K562 (cell line): ENCODE data around the gene CRACR2B. TPM values are rescaled to one million over a fixed set of nuclear protein-coding genes. Genes with fewer than 3 reads are reported as not detected.

Source experiments
- BRF2 ChIP-seq: IDR thresholded peaks from 3 replicates; pipeline ENCODE4 v1.6.1; 2011; ENCODE audit warnings: borderline replicate concordance, mild to moderate bottlenecking; ENCODE audit not compliant: insufficient read length, insufficient read depth
- CBFA2T2 ChIP-seq: fragments of 450-650 bp; conservative IDR thresholded peaks from 2 replicates; pipeline ENCODE4 v1.6.1; 2017; ENCODE audit warnings: mild to moderate bottlenecking
- CBX1 ChIP-seq: sonication (generic); IDR thresholded peaks from 2 replicates; pipeline ENCODE4 v1.6.1; 2016; ENCODE audit warnings: antibody characterized with exemption, low read depth, mild to moderate bottlenecking
- HCFC1 ChIP-seq: IDR thresholded peaks from 2 replicates; pipeline ENCODE4 v1.6.1; 2012; ENCODE audit warnings: low read depth, low read length, improper control_type of control experiment
- MYC ChIP-seq, 2 experiments: fragments of 250-450 bp in 1 of 2; sonication (Bioruptor Pico) in 1 of 2; IDR thresholded peaks; 2 replicates each; pipeline versions ENCODE4 v1.5.1 to v1.6.1; 2012 to 2021; ENCODE audit warnings: low read depth in 2 of 2, borderline replicate concordance in 1 of 2, improper control_type of control experiment in 1 of 2, low read length in 1 of 2, mild to moderate bottlenecking in 1 of 2, moderate library complexity in 1 of 2
- NFRKB ChIP-seq: fragments of 450-650 bp; IDR thresholded peaks from 2 replicates; pipeline ENCODE4 v1.6.1; 2016; ENCODE audit warnings: low read depth
- NR4A1 ChIP-seq, 2 experiments: fragments of 250-450 bp in 1 of 2; fragments of 450-650 bp in 1 of 2; sonication (Bioruptor Pico) in 1 of 2; IDR thresholded peaks; 2 replicates each; pipeline versions ENCODE4 v1.4.0 to v1.6.1; 2016 to 2020; ENCODE audit warnings: mild to moderate bottlenecking in 2 of 2, missing compliant biosample characterization in 1 of 2, missing genetic modification characterization in 1 of 2, moderate library complexity in 1 of 2
- PREB ChIP-seq: sonication (generic); formaldehyde crosslinking; IDR thresholded peaks from 2 replicates; pipeline ENCODE4 v1.8.1; 2023; ENCODE audit warnings: mild to moderate bottlenecking, missing genetic modification reagents
- RBM14 ChIP-seq: fragments of 200-400 bp; formaldehyde crosslinking; IDR thresholded peaks from 2 replicates; pipeline ENCODE4 v1.6.1; 2018; ENCODE audit warnings: low read depth, mild to moderate bottlenecking, low read length, moderate library complexity, borderline replicate concordance; ENCODE audit not compliant: insufficient read depth
- RFX1 ChIP-seq: fragments of 450-650 bp; IDR thresholded peaks from 2 replicates; pipeline ENCODE4 v1.6.1; 2016; ENCODE audit warnings: mild to moderate bottlenecking, moderate library complexity
- STAT5B ChIP-seq: fragments of 250-450 bp; sonication (Bioruptor Pico); IDR thresholded peaks from 2 replicates; pipeline ENCODE4 v1.8.0; 2021; ENCODE audit warnings: mild to moderate bottlenecking, inconsistent platforms
- TRIM24 ChIP-seq, 2 experiments: fragments of 450-650 bp; IDR thresholded peaks; 2 replicates each; pipeline ENCODE4 v1.6.1; 2016
- TSC22D4 ChIP-seq: fragments of 450-650 bp; IDR thresholded peaks from 2 replicates; pipeline ENCODE4 v1.6.1; 2016; ENCODE audit warnings: missing genetic modification characterization, missing biosample characterization, control low read depth
- VEZF1 ChIP-seq: fragments of 200-800 bp; sonication (Bioruptor generic); IDR thresholded peaks from 2 replicates; pipeline ENCODE4 v1.6.1; 2017; ENCODE audit warnings: missing genetic modification characterization, missing compliant biosample characterization
- ZKSCAN8 ChIP-seq: fragments of 200-800 bp; sonication (Bioruptor generic); IDR thresholded peaks from 2 replicates; pipeline ENCODE4 v1.6.1; 2016; ENCODE audit warnings: missing genetic modification characterization, missing compliant biosample characterization
- polyA plus RNA-seq, 8 experiments: library from polyadenylated mRNA; depleted of rRNA in 4 of 8; stranded (reverse) in 5 of 8; unstranded in 3 of 8; fragments of >200 nt; fragmentation: Nextera tagmentation in 2 of 8; fragmentation: Illumina TruSeq in 1 of 8; extraction: Ambion mirVana in 2 of 8; extraction: Trizol in 1 of 8; gene quantifications; 2 replicates each; pipeline versions ENCODE4 v1.2.1 to v1.2.3, GENCODE V29; 2011 to 2014; ENCODE audit warnings: inconsistent platforms in 1 of 8, missing spikeins in 1 of 8
- total RNA-seq, 7 experiments: library from RNA; depleted of rRNA in 6 of 7; stranded (reverse); fragments of >200 nt in 6 of 7; fragmentation: Illumina TruSeq in 2 of 7; extraction: Trizol in 2 of 7; gene quantifications; 2 replicates each; pipeline versions ENCODE4 v1.2.1 to v1.2.3, GENCODE V29; 2011 to 2021; ENCODE audit warnings: low replicate concordance in 1 of 7
- TF ChIP-seq, protein P1 (sequence below): sonication (generic); formaldehyde crosslinking; IDR thresholded peaks from 2 replicates; pipeline ENCODE4 v1.8.0; 2022; ENCODE audit warnings: mild to moderate bottlenecking, missing genetic modification reagents
- TF ChIP-seq, protein P2 (sequence below), 2 experiments: fragments of 450-650 bp in 1 of 2; IDR thresholded peaks; 2 replicates each; pipeline ENCODE4 v1.6.1; 2011 to 2017; ENCODE audit warnings: low read depth in 2 of 2, antibody characterized with exemption in 1 of 2, borderline replicate concordance in 1 of 2, low read length in 1 of 2, mild to moderate bottlenecking in 1 of 2, mixed read lengths in 1 of 2; ENCODE audit not compliant: control insufficient read depth in 1 of 2

Gene CRACR2B
- total and polyA plus RNA-seq, 9 of the 15 experiments (the other 6 are each of a cell fraction or from before 2014, with no cell fraction given): 0.10 to 51.0 (median 6.0) TPM

DNA sequence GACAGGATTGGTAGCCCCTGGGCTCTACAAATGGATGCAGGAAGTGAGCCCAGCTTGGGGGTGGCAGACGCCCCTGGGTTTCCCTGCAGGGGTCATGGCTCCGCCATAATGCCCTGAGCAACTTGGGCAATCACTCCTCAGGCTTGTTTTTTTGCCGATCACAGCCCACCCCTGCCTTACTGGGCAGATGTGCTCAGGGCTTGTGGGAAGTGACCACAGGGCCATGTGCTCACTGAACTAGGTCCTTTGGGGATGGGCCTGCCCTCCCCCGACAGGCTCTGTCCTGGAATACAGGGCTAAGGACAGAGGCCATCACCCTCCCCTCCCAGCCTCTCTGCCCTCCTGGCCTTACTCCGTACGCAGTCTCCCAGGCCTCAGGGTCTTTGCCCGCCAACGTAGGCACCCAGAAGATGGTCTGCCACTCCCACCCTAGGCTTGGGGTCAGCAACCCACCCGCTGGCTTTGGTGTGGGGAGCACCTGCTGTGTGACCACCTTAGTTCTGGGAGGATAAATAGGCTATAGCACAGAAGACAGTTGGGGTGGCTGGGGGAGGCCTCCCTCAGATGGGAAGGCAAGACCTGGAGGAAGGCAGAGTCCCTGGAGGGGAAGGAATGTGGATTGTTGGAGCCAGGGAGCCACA lies 14.1 kb upstream of the CRACR2B start (continued):
- TF ChIP-seq VEZF1 (CRISPR knock-in tag) (no peak), HCFC1 (no peak), BRF2 (no peak), CBFA2T2 (no peak), TRIM24 (IDR thresholded peaks at IDR 0.05) (no peak), STAT5B (CRISPR knock-in tag) (no peak), NFRKB (no peak), NR4A1 (CRISPR knock-in tag; IDR thresholded peaks at IDR 0.05) (no peak), NR4A1 (tag; IDR thresholded peaks at IDR 0.05) (no peak), PREB (CRISPR knock-in tag) (peak; percentile 86; the same call in 1 of the 2 replicates), TSC22D4 (no peak), ZKSCAN8 (no peak), CBX1 (no peak), RBM14 (no peak), MYC (IDR thresholded peaks at IDR 0.05; ENCODE audit: low read depth, low read length) (peak; percentile 66; the same call in 1 of the 2 replicates), MYC (CRISPR knock-in tag; IDR thresholded peaks at IDR 0.05; ENCODE audit: borderline replicate concordance, low read depth) (no peak), RFX1 (no peak)
- TF ChIP-seq, protein P1, sequence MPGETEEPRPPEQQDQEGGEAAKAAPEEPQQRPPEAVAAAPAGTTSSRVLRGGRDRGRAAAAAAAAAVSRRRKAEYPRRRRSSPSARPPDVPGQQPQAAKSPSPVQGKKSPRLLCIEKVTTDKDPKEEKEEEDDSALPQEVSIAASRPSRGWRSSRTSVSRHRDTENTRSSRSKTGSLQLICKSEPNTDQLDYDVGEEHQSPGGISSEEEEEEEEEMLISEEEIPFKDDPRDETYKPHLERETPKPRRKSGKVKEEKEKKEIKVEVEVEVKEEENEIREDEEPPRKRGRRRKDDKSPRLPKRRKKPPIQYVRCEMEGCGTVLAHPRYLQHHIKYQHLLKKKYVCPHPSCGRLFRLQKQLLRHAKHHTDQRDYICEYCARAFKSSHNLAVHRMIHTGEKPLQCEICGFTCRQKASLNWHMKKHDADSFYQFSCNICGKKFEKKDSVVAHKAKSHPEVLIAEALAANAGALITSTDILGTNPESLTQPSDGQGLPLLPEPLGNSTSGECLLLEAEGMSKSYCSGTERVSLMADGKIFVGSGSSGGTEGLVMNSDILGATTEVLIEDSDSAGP (CRISPR knock-in tag): no peak
- TF ChIP-seq, protein P2, sequence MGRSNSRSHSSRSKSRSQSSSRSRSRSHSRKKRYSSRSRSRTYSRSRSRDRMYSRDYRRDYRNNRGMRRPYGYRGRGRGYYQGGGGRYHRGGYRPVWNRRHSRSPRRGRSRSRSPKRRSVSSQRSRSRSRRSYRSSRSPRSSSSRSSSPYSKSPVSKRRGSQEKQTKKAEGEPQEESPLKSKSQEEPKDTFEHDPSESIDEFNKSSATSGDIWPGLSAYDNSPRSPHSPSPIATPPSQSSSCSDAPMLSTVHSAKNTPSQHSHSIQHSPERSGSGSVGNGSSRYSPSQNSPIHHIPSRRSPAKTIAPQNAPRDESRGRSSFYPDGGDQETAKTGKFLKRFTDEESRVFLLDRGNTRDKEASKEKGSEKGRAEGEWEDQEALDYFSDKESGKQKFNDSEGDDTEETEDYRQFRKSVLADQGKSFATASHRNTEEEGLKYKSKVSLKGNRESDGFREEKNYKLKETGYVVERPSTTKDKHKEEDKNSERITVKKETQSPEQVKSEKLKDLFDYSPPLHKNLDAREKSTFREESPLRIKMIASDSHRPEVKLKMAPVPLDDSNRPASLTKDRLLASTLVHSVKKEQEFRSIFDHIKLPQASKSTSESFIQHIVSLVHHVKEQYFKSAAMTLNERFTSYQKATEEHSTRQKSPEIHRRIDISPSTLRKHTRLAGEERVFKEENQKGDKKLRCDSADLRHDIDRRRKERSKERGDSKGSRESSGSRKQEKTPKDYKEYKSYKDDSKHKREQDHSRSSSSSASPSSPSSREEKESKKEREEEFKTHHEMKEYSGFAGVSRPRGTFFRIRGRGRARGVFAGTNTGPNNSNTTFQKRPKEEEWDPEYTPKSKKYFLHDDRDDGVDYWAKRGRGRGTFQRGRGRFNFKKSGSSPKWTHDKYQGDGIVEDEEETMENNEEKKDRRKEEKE (IDR thresholded peaks at IDR 0.05; ENCODE audit: borderline replicate concordance in 1 of 2, control insufficient read depth in 1 of 2, low read depth in 2 of 2, low read length in 1 of 2): no peak
